Ureter (tissue), 1 donor: ENCODE data around the gene ZNF222. TPM values are rescaled to one million over a fixed set of nuclear protein-coding genes. Genes with fewer than 3 reads are reported as not detected.

Experiments
- DNase-seq: peaks from one replicate; pipeline ENCODE4 v3.0.0-alpha.2; 2020; ENCODE audit warnings: low spot score
- total RNA-seq: library from RNA; stranded (reverse); gene quantifications from one replicate; pipeline ENCODE4 v1.2.4, GENCODE V29; 2023
- donor health status: DM: yes; HTN: yes; CAD: no.

ZNF222 gene
- total RNA-seq, result 4.9 TPM

DNA sequence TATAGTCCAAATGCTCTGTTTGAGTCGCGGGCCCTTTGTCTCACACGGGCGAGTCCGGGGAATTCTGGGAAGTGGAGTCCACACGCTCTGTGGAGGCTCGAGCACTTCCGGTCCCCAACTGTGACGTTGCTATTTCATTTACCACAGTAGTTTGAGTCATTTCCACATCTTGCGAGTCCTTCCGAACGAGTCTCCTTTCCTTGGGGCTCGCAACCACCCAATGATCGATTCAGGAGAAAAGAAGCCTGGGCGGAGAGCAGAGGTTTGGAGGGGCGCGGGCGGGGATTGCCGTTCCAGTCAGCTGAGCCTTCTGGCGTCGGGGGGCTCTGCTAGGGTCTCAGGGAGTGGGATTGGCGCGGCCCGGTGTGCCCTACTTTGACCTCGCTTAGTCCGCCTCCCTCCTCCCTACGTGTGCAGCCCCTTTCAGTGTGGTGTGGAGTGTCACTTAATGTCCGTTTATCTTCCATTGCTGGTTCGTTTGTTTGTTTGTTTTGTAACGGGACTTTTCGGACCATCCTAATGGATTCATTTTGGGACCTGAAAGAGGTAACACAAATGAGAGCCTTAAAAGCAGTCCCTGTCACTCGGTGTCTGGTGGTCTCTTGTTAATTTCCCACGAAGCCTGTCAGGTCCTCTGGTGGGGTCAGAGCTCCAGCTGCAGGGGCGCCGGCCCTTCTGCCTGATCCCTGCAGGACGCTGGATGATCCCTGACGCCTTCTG, at the start of gene ZNF222:
Gene ZNF222, plus strand, starts transcription at position 163 of the 720 bp plus-strand sequence. Its CDS starts 58 bp downstream, at position 221.
- peak; percentile 85 for DNase-seq

DNA sequence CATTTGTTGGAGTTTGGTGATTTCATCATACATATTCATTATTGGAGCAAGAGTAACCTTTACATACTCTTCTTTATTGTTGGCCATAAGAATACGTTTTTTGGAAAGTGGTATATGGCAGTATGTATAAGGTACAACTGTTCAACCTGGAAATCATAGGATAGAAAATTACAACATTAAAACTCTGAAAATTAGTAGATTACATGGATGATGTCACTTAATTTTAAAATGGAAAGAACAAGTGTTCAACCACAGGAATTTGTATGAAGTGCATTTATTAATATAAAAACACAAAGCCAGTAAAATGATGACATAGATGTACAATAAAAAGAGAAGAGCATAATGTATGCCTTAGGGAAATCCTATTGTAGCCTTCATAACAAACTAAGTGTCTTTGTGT, 48.4 kb upstream of the ZNF222 start:
- DNase-seq, result no peak

DNA sequence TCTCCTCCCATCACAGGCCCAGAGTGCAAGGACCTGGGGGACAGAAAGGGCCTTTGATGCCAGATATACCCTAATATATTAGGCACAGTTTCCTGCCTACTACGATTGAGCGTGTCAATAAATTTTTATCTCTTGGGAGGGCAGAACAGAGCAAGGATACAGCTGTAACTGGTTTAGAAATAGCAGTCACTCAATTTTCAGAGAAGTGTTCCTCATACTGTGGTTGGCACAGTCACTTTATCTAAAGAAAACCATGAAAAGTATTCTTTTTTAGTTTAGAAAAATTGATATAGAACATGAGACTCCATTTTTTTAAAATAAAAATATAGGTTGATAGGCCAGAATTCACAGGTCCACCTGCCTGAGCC, 41.7 kb upstream of the ZNF222 start:
- DNase-seq, result no peak

DNA sequence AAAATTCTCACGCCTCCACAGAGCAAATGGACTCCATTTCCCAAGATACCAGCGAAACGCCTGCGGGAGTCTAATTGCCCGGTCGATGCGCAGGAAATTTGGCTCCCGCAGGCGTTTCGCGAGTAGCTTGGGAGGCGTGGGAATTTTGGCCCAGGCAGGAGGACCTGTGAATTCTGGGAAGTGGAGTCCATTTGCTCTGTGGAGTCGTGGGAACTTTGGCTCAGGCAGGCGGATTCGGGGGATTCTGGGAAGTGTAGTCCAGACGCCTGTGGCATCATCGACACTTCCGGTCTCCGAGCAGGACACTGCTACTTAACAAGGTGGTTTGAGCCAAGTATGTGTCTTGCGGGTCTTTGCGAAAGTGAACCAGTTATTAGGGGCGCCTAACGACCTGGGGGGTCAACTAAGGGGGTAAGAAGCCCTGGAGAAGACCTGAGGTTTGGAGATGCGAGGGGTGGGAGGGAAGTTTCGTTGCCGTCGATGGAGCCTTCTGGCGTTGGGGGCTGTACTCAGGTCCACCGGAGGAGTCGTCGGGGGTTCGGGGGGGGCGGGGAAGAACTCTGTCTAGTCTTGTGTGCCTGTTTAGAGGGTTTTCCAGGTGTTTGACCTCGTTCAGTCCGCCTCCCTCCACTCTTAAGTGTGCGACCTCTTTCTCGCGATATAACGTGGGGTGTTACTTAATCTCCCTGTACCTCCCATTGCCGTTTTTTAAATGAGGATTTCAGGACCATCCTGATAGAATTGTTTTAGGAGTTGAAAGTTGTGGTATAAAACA, 41.1 kb upstream of the ZNF222 start, which contains the start of gene ZNF155:
Gene ZNF155, plus strand, starts transcription at position 277 of the 775 bp plus-strand sequence. CDS start 4,356 bp downstream, outside the sequence.
- peak; percentile 90 for DNase-seq

DNA sequence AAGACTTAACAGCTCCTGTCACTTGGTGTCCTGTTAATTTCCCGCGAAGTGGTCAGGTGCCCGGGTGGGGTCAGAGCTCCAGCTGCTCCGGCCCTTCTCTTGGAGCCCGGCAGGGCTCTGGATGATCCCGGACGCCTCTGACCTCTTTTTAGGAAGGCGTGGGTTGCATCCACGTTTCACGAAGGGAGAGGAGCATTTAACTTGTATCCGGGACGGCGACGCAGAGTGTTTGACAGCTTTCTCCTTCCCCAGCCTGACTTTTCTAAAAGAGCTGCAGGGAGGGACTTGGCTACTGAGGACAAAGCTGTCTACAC, 40.5 kb upstream of the ZNF222 start:
- DNase-seq, result no peak

DNA sequence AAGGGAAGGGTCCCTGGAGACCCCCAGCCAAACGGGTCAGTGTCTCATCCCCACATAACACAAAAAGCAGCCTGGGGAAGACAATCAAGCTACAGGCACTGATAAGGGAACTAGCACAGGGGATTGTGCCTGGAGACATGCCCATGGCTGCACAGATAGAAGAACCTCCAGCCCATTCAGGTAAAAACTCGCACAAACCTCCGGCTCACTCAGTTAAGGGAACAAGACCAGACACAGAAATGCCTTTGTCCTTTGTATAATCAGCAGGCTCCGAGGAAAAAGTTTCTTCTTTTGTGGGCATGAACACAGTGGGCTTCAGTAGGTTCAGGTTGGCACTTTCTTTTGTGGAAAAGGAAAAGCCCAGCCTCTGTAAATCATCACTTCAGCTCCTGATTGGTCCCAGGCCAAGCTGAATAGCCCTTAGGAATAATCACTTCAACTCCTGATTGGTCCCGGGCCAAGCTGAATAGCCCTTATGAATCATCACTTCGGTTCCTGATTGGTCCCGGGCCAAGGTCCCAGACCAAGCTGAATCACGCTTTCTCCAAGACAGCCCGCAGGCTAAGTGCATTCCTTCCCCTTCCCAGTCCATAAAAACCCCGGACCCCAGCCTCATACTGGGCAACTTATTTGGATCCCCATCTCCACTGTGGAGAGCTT, 27.4 kb upstream of the ZNF222 start:
- DNase-seq, result no peak

DNA sequence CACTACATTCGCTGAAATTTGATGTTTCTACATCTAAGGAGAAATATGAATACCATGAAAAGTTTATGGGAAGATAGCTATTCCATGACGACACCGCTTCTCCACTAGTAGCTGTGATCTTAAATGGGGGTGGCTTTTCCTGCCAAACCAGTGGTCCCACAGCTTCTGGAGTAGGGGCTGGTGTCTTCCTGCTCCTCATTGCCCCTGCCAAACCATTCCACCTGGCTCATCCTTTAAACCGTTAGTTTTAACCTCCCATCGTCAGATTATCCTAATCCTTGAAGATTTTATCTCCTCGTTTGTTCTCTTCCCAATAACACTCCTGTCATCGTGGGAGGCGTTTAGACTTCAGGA, 23.0 kb upstream of the ZNF222 start:
- no peak for DNase-seq

DNA sequence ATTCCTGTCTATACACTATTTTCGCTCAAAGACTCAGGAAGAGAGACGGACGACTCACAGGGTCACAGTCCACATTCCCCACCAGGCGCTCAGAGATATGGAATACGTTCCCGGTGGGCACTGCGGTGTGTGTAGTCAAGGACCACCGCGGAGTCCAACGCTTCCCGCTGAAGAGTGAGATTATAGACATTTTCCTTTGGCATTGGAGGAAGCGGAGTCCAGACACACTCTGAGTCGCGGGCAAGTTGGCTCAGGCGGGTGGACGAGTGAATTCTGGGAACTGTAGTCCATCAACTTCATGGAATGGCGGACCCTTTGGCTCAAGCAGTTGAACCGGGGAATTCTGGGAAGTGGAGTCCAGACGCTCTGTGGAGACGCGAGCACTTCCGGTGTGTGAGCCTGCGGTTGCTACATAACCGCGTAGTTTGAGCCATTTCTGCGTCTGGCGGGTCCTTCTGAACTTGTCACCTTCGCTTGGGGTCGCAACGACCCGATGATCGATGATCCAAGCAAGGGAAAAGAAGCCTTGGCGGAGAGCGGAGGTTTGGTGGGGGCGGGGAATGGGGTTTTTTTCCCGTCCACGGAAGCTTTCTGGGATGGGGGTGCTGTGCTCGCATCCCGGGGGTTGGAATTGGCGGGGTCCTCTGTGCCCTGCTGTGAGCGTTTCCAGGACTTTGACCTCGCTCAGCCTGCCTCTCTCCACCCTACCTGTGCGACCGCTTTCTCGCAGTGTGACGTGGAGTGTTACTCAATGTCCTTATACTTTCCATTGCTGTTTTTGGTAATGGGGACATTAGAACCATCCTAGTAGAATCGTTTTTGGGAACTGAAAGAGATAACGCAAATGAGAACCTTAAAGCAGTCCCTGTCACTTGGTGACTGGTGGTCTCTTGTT, 22.4 kb upstream of the ZNF222 start, which contains the start of gene ZNF230:
Gene ZNF230, plus strand, starts transcription at position 392 of the 895 bp plus-strand sequence. CDS start 4,122 bp downstream, outside the sequence.
- peak; percentile 95 for DNase-seq

DNA sequence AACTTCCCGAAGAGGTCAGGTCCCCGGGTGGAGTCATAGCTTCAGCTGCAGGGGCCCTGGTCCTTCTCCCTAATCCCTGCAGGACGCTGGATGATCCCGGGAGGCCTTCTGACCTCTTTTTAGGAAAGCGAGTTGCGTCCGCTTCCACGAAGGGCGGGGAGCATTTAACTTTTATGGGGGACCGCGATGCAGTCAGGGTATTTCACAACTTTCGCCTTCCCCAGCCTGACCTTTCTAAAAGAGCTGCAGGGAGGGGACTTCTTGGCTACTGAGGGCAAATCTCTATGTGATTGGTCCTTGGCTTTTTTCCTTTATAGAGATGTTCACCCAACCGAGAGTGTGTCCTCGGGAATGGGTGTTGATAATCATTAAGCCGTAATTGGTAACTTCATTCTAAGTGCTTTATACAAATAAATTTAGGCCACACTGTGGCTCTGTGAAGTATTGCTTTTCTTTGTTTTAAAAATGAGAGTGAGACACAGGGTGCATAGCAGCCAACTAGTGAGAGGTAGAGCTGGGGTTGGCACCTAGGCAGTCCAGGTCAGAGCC, 21.6 kb upstream of the ZNF222 start:
- DNase-seq, result no peak

DNA sequence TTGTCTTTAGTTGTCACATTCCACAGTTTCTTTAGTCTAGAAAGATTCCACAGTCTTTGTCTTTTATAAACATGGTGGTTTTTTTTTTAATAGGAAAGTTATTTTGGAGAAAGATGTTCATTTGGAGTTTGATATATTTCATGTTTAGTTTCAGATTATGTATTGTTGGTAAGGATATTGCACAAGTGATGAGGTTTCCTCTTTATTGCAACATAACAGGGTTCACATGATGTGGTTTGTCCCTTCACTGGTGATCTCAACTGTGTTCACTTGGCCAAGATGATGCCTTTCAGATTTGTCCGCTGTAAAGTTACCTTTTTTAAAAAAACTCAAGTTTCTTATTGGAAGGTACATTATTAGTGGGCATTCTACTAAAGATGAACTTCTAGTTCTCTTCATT, 19.2 kb upstream of the ZNF222 start:
- DNase-seq, result no peak

DNA sequence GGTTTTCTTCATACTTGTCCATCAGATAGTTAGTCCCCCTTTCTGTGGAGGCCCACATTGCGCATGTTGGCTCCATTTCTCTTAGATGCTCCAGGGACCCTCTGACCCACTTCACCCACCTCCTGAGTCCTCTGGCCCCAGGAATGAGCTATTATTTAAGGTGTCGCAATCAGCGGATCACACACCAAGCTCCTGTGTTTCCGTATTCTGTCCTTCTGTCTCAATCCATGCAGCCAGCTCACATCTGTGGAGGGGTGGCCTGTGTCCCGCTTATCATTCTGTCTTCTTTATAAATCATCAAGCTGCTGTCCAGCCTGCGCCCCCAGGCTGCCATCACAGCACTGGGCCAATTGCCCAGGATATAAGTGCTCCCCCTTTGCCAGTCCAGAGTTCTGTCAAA, 17.7 kb upstream of the ZNF222 start:
- no peak for DNase-seq

DNA sequence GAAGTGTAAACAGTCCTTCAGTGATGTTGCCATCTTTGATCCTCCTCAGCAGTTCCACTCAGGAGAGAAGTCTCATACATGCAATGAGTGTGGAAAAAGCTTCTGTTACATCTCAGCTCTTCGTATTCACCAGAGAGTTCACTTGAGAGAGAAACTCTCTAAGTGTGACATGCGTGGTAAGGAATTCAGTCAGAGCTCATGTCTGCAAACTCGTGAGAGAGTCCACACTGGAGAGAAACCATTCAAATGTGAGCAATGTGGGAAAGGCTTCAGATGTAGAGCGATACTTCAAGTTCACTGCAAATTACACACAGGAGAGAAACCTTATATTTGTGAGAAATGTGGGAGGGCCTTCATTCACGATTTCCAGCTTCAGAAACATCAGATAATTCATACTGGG, 14.7 kb upstream of the ZNF222 start:
- no peak for DNase-seq

DNA sequence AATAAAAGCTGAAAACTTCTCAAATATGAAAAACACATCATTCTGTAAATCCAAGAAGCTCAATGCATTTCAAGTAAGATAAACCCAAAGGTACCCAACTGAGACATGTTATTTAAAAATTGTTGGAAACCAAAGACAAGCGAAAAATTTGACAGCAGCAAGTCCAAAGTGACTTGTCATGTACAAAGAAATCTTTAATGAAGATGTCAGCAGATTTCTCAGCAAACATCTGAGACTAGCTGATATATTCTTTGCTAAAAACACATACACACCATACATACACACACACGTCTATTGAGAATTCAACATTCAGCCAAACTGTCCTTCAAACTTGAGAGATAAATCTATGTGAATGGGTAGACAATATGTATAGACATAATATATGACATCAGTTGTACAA, 5.7 kb upstream of the ZNF222 start:
- no peak for DNase-seq

DNA sequence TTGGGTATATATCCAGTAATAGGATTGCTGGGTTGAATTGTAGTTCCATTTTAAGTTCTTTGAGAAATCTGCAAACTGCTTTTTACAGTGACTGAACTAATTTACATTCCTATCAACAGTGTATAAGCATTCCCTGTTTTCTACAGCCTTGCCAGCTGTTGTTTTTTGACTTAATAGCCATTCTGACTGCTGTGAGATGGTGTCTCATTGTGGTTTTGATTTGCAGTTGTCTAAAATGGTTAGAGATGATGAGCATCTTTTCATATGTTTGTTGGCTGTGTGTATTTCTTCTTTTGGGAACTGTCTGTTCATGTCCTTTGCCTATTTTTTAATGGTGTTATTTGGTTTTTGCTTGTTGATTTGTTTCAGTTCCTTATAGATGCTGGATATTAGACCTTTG, 4.0 kb upstream of the ZNF222 start:
- no peak for DNase-seq

DNA sequence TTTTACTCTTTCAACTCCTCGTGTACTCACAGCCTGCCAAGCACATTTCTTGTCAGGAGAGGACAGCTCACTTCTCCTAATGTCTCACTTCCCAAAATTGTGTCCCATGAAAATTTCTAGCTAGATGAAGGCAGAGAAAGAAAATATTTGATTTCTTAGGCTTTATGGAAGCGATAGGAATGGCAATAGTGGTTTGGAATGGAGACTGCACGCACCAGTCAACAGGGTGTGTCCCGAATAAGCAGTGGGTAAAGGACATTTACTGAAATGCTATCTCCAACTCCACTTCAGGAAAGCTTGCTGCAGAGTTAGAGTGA, 321 bp upstream of the ZNF222 start:
- DNase-seq, result no peak

DNA sequence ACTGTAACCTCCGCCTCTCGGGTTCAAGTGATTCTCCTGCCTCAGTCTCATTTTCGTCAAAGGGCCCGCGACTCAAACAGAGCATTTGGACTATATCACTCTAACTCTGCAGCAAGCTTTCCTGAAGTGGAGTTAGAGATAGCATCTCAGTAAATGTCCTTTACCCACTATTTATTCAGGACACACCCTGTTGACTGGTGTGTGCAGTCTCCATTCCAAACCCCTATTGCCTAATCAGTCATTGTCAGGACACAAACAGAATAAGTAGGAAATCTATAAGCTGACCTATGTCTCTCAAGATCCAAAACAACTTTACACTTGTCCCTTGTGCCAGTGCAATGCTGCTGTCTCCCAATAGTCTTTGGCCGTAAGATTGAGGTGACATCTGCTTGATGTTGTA, 1.4 kb downstream of the ZNF222 start:
- no peak for DNase-seq

DNA sequence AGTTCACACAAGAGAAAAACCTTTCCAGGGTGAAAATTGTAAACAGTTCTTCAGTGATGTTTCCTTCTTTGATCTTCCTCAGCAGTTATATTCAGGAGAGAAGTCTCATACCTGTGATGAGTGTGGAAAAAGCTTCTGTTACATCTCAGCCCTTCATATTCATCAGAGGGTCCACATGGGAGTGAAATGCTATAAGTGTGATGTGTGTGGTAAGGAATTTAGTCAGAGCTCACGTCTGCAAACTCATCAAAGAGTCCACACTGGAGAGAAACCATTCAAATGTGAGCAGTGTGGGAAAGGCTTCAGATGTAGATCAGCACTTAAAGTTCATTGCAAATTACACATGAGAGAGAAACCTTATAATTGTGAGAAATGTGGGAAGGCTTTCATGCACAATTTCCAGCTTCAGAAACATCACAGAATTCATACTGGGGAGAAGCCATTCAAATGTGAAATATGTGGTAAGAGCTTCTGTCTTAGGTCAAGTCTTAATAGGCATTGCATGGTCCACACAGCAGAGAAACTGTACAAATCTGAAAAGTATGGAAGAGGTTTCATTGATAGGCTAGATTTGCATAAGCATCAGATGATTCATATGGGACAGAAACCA, 6.9 kb downstream of the ZNF222 start:
- DNase-seq, result no peak

DNA sequence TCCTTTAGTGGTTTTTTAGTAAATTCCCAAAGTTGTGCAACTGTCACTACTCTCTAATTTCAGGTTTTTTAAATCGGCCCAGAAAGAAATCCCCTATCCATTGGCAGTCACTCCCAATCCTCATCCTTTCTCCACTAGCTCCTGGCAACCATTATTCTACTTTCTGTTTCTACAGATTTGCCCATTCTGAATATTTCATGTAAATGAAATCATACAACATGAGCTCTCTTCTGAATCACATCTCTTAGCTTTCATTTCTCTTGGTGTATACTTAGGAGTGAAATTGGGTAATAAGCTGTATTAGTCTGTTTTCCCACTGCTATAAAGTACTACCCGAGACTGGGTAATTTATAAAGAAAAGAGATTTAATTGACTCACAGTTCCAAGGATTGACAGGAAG, 17.0 kb downstream of the ZNF222 start:
- no peak for DNase-seq

DNA sequence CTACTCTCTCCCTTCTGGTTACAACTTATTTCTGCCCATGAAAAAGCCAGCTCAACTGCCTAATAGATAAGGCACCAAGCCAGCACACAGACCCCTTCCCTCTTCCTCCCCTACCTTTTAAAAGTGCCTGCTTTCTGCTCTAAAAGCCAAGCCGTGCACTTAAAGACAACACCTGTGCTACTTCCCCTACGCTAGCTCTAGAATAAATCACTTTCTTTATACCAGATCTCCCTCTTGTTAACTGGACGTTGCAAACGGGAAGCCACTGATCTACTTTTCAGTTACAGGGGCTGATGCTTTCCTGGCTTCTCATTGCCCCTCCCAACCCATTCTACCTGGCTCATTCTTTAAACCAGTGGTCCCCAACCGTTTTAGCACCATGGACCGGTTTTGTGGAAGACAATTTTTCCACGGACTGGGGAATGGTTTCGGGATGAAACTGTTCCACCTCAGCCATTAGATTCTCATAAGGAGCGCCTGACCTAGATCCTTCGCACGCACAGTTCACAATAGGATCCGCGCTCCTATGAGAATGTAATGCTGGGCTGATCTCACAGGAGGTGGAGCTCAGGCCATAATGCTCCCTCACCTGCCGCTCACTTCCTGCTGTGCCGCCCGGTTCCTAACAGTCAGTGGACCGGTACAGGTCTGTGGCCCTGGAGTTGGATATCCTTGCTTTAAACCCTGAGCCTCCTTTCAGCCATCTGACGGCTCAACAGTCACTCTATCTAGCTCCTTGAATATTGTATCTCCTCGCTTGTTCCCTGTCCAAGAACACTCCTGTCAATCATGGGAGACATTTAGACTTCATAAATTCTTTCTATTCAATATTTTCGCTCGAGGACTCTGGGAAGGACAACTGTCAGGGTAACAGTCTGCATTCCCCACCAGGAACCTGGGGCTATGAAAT, 25.8 kb downstream of the ZNF222 start:
- DNase-seq, result peak; percentile 53
